Measurements from ENCODE around the gene RIT2.
"Not testable (repeated sequence)": the region's sequence is repeated elsewhere in the genome, so short reads cannot be mapped to it uniquely, and the experiment has no call there.

The RIT2 gene

DNA sequence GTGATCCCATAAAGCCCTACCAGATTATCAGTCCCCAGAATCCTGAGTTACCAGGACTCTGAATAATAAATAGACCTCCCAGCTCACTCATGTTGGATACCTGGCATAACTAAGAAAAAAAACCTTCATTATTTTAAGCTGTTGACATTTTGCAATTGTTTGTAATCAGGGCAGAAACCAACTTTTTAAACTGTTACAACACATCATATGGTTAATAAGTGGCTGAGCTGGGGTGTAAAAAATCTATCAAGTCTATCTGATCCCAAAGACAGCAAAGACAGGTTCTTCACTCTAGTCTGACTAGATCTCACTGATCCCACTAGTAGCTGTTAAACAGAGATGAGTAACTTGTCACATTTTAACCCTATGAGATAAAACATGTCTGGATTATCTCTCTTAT, 370.3 kb downstream of the RIT2 start:
- no peak for DNase-seq

DNA sequence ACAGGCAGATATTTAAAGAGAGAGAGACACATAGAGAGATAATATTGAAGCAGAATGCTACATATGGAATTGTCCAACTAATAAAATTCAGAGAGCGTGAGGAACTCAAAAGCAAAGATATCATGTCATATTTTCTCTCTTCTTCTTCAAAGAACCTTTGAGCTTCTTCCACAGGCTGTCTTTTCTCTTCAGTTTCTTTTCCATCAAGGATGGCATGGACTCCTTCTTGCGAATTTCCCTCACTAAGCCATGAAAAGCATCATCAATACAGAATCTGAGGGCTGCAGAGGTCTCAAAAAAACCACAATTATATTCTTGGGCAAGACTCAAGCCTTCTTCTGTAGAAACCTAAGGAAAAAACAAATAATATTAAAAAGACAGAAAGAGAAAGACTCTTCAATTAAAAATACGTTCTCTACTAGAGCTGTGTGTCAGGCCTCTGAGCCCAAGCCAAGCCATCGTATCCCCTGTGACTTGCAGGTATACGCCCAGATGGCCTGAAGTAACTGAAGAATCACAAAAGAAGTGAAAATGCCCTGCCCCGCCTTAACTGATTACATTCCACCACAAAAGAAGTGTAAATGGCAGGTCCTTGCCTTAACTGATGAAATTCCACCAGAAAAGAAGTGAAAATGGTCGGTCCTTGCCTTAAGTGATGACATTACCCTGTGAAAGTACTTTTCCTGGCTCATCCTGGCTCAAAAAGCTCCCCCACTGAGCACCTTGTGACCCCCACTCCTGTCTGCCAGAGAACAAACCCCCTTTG, 371.9 kb downstream of the RIT2 start:
- DNase-seq, result no peak

DNA sequence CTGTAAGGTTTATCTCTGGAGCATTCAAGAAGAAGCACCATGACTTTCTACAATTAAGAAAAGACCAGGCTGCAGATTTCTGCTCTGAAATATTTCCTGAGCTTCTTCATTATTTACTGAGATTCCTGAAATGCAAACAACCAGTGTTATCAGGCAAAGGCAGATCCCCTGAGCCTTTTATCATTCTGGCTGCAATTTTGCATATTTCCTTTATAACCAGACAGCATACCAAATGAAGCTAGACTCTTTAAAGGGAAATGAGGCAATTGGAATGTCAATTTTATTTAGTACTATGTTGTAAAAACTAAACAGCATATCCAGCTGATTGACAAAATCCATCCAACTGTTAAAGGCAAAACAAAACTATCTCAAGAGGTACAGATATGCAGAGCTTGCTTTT, 372.5 kb downstream of the RIT2 start:
- no peak for DNase-seq

DNA sequence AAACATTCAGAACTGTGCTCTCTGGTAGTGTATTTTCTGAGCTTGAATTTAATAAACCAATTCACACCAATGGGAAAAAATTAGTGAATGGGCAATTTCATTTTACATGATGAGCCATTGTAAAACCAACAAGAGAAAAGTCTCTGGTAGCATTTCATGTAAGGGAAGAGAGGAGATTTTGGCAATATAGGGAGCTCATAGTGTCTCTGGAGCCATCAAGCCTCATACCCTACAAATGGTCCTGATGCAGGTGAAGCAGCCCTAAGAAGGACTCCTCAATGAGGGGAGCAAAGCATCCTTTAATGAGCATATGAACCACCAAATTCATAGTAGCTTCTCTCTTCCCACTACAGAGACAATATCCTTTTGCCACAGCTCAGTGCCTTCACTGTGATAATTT, 373.0 kb downstream of the RIT2 start:
- no peak for DNase-seq

DNA sequence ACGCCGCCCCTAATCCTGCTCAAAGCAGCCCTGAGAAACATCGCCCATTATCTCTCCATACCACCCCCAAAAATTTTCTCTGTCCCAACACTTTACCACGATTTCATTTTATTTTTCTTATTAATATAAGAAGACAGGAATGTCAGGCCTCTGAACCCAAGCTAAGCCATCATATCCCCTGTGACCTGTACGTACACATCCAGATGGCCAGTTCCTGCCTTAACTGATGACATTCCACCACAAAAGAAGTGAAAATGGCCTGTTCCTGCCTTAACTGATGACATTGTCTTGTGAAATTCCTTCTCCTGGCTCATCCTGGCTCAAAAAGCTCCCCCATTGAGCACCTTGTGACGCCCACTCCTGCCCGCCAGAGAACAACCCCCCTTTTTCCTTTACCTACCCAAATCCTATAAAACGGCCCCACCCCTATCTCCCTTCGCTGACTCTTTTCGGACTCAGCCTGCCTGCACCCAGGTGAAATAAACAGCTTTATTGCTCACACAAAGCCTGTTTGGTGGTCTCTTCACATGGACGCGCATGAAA, 373.6 kb downstream of the RIT2 start:
- DNase-seq, result not testable (repeated sequence)

DNA sequence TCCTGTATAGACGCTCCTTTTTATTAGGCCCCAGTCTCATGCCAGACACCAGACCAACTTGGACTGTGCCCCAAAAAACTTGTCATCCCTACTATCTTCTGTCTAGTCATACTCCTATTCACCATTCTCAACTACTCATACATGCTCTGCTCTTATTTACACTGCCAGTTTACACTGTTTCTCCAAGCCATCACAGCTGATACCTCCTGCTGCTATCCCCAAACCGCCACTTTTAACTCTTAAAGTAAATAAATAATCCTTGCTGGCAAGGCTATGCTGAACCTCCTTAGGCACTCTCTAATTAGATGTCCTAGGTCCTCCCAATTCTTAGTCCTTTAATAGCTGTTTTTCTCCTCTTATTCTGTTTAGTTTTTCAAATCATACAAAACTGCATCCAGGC, 374.2 kb downstream of the RIT2 start:
- not testable (repeated sequence) for DNase-seq

DNA sequence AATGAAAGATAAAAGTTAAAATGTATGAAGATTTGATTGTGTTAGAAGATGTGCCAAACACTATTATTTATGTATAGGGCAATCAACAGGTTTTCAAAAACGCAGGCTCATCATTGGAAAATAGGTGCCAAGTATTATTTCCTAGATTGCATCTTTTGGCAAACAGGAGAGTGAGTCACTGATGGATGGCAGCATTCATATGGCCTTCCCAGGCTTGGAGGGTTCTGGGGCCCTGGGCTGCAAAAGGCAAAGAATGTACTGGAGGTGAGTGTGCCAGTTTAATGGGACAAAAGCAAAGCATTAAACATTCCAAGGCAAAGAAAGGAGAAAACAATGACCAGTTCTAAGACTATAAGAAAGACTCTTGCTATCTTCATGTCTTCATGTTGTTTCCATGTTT, 379.4 kb downstream of the RIT2 start:
- DNase-seq, result no peak

DNA sequence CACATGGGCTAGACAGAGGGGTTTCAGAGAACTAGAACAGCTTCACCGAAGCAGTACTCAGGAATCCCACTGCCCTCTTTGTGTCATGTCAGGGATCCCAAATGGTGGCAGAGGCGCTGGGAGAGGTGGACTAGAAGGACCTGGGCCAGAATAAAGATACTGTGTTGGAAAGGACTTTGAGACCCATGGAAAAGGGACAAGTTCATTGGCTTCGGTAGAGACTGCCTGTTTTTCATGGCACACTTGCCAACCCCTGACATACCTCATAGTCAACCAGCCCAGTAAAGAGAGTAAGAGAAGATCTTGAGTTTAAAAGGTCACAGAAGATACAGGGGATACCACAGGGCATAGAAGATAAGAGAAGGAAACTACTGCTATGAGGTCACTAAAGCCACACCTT, 381.0 kb downstream of the RIT2 start:
- DNase-seq, result no peak

DNA sequence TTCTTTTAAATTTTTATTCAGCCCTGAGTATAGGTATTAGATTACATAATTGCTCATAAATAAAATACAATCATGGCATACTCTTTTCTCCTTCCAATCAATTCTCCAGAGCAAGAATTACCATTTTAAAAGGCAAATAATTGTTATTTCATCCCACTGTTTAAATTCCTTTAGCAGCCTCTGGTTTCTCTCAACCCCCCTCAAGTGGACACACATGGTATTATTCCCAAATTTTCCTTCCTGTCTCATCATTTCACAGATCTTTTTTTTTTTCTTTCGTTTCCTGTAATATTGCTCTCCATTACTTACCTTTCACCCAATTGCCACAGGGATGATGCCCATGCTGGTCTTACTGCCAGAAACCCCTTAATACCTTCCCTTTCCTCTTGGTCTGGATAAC, 385.2 kb downstream of the RIT2 start:
- no peak for DNase-seq

DNA sequence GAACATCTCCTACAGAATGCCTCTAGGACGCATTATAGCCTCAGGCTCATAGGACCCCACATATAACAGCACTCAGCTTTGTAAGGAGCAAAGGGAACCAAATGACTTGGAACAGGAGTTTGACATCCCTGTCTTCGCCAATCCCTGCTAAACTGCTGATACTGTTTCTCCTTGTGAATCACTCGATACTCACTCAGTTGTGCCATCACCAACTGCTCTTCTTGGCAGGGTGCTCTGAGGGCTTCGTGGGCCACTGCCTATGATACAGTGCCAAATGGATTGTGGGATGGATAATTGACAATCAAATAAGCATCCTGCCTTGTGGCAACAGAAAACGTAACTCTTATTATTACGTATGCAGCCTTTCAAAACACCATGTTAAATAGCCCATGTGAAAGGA, 396.3 kb downstream of the RIT2 start:
- no peak for DNase-seq

DNA sequence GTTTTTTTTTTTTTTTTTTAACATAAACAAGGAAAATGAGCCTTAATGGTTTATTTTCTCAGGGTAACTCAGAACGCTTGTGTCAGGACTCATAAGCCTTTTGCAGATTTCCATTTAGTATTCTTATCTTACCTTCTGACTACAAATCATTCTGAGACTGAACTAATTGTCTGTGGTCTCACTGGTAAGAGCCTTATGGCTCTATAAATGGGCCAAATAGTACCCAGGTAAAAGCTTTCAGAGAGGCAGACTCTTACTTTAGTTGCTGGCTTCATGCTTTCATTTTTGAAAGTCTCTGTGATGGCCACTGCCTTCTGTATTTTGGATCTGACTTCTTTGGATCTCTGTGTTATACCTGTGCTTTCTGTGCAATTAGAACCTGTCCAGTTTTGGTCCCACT, 403.4 kb downstream of the RIT2 start:
- no peak for DNase-seq

DNA sequence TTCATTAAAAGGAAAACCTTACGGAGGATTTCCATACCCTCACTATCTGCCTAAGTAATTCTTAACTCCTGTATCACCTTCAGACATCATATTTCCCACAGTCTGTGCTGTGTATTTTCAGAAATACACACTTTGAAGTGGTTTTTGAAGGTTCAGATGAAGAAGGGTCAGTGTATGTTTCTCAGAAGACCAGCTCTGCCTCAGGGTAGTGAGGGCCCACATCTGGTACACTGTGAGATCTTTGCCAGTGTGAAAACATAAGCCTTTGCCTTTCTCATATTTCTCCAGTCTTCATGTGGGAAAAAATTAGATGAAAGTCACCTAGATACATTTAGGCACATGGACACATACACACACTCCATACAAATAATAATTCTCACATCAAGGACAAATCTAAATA, 408.4 kb downstream of the RIT2 start:
- DNase-seq, result no peak

DNA sequence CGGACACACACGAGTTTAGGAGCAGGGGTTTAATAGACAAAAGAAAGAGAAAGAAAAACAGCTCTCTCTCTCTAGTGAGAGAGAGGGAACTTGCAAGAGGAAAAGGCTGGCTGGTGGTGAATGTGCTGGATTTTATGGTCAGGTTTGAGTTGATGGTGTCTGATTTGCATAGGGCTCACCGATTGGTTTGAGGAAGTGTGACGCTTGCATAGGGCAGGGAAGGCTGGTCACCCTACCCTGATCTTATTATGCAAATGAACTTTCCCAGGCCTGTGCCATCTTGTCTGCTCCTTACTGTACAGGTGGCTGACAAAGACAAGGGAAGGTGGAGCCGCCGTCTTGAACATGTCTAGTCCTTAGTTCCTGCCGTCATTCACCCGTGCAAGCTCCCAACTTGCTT, 408.9 kb downstream of the RIT2 start:
- peak; percentile 78 for DNase-seq

DNA sequence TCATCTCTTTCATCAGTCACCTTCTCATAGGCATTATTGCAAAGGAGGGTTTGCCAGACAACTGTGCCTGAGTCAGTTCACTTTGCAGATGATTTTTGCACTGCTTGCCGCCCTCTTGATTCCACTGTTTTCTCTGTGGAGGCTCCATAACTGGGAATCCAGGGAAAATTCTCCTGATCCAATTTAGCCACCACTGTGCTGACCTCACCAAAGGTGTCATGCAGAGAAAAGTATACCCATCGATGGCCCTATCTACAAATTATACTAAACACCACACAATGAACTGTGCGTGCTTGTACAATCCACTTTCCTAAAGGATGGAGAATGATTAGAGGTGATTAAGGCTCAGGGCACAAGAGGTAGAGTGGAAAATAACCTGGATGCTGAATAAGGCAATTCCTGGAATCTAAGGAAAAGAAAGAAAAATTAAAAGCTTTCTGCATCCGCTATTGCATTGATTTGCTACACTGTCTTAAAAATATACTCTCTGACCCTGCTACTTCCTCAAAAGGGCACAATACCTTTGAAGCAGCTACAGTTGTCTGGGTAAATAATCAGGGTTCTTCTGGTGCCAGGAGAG, 409.4 kb downstream of the RIT2 start:
- DNase-seq, result no peak

Data from NCI-H187 treated with DMSO at 0.1 percent for 48 hours (cell line).